Osteocyte (in vitro differentiated cells): ENCODE measurements around the gene SAPCD2. TPM values are rescaled to one million over a fixed set of nuclear protein-coding genes. Genes with fewer than 3 reads are reported as not detected.

Experiments
- DNase-seq: peaks from one replicate; pipeline ENCODE4 v3.0.0; 2021; ENCODE audit warnings: mixed read lengths; ENCODE audit not compliant: unreplicated experiment; ENCODE audit errors: extremely low spot score
- H3K27ac Mint-ChIP-seq: one replicate; pipeline ENCODE4 v1.8.0; 2021; ENCODE audit warnings: mild to moderate bottlenecking, mixed read lengths; ENCODE audit not compliant: unreplicated experiment
- H3K27me3 Mint-ChIP-seq: one replicate; pipeline ENCODE4 v1.8.0; 2021; ENCODE audit warnings: mixed read lengths; ENCODE audit not compliant: unreplicated experiment
- H3K36me3 Mint-ChIP-seq: one replicate; pipeline ENCODE4 v1.8.0; 2021; ENCODE audit warnings: mixed read lengths; ENCODE audit not compliant: unreplicated experiment
- H3K4me1 Mint-ChIP-seq: one replicate; pipeline ENCODE4 v1.8.0; 2021; ENCODE audit warnings: mixed read lengths; ENCODE audit not compliant: unreplicated experiment
- H3K4me3 Mint-ChIP-seq: one replicate; pipeline ENCODE4 v1.8.0; 2021; ENCODE audit warnings: mild to moderate bottlenecking, moderate library complexity, mixed read lengths; ENCODE audit not compliant: unreplicated experiment
- H3K9me3 Mint-ChIP-seq: one replicate; pipeline ENCODE4 v1.8.0; 2021; ENCODE audit warnings: mixed read lengths; ENCODE audit not compliant: unreplicated experiment
- total RNA-seq: library from RNA; stranded (reverse); gene quantifications from 2 replicates; pipeline ENCODE4 v1.2.1, GENCODE V29; 2021
- TF ChIP-seq, protein P1 (sequence below): fragments of 200-600 bp; sonication (generic); IDR thresholded peaks from 2 replicates; pipeline ENCODE4 v1.5.0; 2021; ENCODE audit warnings: antibody characterized with exemption, mild to moderate bottlenecking, moderate library complexity

Gene SAPCD2
- total RNA-seq, 1 donor from 2014 or later, result 3.1 TPM

DNA sequence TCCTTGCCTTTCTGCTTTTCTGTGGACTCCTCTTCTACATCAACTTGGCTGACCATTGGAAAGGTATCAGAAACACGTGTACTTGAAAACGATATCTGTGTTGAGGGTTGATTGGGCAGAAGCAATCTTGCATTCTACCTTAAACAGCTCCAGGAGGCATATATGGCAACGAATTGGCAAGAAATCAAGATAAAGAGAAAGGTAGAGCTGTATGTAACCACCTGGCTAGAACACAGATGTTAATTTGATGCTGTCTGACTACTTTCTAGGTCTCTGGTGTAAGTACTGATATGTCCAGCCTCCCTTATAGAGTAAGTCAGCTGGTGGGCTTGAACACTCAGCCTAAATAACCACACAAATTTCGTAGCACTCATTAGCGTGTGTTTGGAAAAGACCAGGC is 17.8 kb upstream of the SAPCD2 start:
- Mint-ChIP-seq H3K36me3 (peaks cover 22% of the 10 kb centered on the region), H3K9me3 (no peaks in the 10 kb centered on the region), H3K27me3 (no peaks in the 10 kb centered on the region), H3K4me1 (peaks cover 39% of the 10 kb centered on the region), H3K4me3 (peak overlapping the region; percentile 80), H3K27ac (no peak overlapping the region)
- TF ChIP-seq, protein P1, sequence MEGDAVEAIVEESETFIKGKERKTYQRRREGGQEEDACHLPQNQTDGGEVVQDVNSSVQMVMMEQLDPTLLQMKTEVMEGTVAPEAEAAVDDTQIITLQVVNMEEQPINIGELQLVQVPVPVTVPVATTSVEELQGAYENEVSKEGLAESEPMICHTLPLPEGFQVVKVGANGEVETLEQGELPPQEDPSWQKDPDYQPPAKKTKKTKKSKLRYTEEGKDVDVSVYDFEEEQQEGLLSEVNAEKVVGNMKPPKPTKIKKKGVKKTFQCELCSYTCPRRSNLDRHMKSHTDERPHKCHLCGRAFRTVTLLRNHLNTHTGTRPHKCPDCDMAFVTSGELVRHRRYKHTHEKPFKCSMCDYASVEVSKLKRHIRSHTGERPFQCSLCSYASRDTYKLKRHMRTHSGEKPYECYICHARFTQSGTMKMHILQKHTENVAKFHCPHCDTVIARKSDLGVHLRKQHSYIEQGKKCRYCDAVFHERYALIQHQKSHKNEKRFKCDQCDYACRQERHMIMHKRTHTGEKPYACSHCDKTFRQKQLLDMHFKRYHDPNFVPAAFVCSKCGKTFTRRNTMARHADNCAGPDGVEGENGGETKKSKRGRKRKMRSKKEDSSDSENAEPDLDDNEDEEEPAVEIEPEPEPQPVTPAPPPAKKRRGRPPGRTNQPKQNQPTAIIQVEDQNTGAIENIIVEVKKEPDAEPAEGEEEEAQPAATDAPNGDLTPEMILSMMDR, result no peak
- no peak for DNase-seq

DNA sequence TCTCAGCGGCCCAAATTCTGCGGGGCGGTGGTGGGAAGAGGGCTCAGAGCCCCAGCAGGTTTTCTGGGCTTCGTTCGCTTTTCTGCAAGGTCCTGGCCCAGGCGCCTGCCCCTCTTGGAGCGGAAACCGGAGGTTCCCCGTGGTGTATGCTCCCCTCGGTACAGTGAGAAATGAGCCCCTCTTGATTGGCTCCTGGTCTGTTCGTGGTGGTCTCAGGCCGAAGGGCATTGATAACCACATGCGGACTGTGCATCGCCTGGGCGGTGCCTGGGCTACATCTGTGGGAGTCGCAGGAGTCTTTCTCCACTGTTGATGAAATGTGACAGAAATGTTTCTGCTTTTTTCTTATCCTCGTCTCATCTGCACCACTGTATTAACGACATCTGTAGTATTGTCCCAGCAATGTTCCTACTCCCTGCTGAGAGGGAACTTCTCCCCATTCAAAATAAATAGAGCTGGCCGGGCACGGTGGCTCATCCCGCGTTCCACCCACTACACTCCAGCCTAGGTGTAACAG is 17.1 kb upstream of the SAPCD2 start:
- Mint-ChIP-seq H3K9me3 (no peaks in the 10 kb centered on the region), H3K4me1 (peaks cover 43% of the 10 kb centered on the region), H3K27me3 (no peaks in the 10 kb centered on the region), H3K27ac (peak overlapping the region; percentile 78), H3K36me3 (peaks cover 15% of the 10 kb centered on the region), H3K4me3 (peak overlapping the region; percentile 80)
- TF ChIP-seq, protein P1, result no peak
- DNase-seq, result no peak

DNA sequence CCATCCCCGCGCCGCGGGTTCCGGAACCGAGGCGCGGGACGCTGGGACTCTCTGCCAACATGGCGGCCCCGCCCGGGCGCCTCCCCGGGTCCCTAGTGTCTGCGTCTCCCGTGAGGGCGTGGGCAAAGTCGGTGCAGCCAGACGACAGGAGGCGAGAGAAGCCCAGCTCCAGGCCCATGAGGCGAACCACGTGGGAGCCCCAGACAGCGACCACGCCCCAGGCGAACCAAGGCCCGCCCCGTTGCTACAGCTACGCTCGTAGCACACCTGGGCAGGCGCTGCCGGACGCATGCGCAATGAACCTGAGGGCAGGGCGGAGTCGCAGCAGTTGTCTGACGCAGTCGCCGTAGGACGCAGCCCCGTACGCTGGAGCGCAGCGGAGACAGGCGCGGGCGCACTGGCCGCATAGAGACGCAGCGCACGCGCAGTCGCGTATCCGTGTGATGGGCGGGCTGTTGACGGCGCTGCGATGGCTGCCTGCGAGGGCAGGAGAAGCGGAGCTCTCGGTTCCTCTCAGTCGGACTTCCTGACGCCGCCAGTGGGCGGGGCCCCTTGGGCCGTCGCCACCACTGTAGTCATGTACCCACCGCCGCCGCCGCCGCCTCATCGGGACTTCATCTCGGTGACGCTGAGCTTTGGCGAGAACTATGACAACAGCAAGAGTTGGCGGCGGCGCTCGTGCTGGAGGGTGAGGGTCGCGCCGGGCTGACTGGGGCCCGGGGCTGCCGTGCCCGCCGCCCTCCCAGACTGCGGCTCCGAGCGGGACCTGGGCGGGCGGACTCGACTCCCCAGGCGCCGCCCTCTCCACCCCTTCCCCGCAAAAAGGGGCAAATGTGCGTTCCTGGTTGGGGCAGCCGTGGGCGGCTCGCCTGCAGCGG is 16.4 kb upstream of the SAPCD2 start, which contains the start of gene MAN1B1:
TSS of gene MAN1B1 (plus strand) at position 455 of the 878 bp plus-strand sequence. CDS start at position 470, 15 bp downstream.
- Mint-ChIP-seq H3K4me3 (peak within 1 kb of the TSS; percentile 82), H3K4me1 (peaks cover 45% of the 10 kb centered on the region), H3K27ac (peak within 1 kb of the TSS; percentile 94), H3K36me3 (peaks cover 15% of the 10 kb centered on the region), H3K9me3 (no peaks in the 10 kb centered on the region), H3K27me3 (no peaks in the 10 kb centered on the region)
- peak; percentile 100 for DNase-seq
- TF ChIP-seq, protein P1, result no peak

DNA sequence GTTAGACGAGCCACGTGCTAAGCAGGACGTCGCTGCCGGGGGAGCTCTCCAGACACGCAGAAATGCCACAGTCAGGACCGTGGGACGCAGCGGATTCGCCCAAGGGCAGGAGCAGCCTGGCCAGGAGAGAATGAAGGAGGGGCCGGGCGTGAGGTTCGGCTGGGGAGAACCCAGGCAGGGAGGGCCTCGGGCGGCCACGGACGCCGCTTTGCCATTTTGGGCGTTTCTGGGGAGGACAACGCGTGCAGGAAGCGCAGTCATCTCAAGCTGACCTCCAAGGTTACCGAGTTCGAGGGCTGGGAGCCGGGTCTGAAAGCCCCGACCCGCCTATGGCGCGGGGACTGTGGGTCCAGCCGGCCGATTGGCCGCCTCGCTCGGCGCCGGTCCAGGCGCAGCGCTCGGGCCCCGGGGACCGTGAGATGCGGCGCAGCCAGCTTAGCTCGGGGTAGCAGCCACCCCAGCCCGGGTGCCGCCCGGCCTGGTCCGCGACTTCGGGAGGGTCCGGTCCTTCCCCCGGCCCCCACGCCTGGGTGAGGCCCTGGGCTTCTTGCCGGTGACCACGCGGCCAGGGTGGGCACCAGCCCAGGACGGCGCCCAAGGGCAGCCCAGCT is 15.7 kb upstream of the SAPCD2 start:
- Mint-ChIP-seq H3K9me3 (no peaks in the 10 kb centered on the region), H3K36me3 (peaks cover 15% of the 10 kb centered on the region), H3K27ac (peak overlapping the region; percentile 94), H3K4me1 (peaks cover 46% of the 10 kb centered on the region), H3K27me3 (no peaks in the 10 kb centered on the region), H3K4me3 (peak overlapping the region; percentile 82)
- no peak for DNase-seq
- TF ChIP-seq, protein P1, result no peak

DNA sequence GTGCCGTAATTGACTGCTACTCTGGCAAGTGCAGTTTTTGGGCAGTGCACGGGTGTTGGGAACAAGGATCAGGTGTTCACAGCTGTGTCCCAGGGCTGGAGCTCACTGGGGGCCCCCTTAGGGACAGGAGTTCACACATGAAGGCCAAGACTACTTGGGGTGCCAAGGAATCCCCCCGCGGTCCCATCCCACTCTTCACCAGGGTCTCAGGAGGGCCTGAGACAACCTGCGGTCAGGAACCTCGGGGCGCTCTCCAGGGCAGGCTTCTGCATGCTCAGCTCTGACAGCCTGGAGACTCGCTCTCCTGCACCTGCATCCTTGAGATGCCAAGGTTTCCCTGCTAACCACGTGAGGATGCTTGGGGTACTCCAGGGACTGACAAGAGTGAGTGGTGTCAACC is 14.2 kb upstream of the SAPCD2 start:
- Mint-ChIP-seq H3K36me3 (peaks cover 14% of the 10 kb centered on the region), H3K27me3 (no peaks in the 10 kb centered on the region), H3K4me1 (peaks cover 46% of the 10 kb centered on the region), H3K27ac (peak overlapping the region; percentile 92), H3K4me3 (no peak overlapping the region), H3K9me3 (no peaks in the 10 kb centered on the region)
- no peak for DNase-seq
- TF ChIP-seq, protein P1, result no peak
